ENCODE measurements around the gene ODF4. TPM values are rescaled to one million over a fixed set of nuclear protein-coding genes. Genes with fewer than 3 reads are reported as not detected.
"Not testable (repeated sequence)": the region's sequence is repeated elsewhere in the genome, so short reads cannot be mapped to it uniquely, and the experiment has no call there.

The ODF4 gene
- total and polyA plus RNA-seq, 9 donors = not detected

DNA sequence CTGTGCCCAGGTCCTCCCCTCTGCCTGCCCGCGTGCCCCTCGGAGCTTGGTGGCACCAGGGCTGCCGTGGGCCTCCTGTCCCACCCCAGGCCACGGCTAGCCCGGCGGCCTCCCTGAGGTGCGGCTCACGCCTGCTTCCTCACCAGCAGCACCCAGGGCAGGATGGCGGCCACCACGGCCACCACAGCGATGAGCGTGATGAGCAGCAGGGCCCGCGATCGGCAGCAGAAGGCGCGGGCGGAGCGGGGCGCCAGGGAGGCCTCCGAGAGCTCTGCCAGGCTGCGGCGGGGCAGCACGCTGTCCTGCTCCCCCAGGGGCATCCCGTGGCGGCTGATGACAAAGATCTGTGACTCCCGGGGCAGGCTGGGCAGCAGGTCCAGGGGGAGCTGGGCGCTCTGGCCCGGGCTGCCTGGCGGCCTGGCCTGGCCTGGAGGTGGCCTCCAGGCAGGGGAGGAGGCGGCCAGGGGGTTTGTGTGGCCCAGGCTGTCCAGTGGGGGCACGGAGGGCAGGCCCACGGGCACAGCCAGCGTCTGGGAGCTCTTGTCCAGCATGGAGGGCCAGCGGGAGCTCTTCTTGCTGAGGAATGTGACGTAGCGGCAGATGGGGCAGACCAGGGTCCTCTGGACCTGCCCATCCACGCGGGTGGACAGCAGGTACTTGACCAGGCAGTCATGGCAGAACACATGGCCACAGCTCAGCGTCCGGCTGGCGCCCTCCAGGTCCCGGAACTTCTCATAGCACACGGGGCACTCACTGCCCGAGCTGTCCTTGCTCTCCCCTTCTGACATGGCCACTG lies 53.2 kb downstream of the ODF4 start:
- Histone ChIP-seq H3K4me3 (no peak overlapping the region), H3K27ac (no peak overlapping the region), H3K9me3 (no peaks in the 10 kb centered on the region), H3K4me1 (ENCODE audit: insufficient read depth) (no peaks in the 10 kb centered on the region), H3K36me3 (no peaks in the 10 kb centered on the region), H3K27me3 (no peaks in the 10 kb centered on the region)
- TF ChIP-seq EP300 (IDR thresholded peaks at IDR 0.05) = no peak
- TF ChIP-seq, protein P1, sequence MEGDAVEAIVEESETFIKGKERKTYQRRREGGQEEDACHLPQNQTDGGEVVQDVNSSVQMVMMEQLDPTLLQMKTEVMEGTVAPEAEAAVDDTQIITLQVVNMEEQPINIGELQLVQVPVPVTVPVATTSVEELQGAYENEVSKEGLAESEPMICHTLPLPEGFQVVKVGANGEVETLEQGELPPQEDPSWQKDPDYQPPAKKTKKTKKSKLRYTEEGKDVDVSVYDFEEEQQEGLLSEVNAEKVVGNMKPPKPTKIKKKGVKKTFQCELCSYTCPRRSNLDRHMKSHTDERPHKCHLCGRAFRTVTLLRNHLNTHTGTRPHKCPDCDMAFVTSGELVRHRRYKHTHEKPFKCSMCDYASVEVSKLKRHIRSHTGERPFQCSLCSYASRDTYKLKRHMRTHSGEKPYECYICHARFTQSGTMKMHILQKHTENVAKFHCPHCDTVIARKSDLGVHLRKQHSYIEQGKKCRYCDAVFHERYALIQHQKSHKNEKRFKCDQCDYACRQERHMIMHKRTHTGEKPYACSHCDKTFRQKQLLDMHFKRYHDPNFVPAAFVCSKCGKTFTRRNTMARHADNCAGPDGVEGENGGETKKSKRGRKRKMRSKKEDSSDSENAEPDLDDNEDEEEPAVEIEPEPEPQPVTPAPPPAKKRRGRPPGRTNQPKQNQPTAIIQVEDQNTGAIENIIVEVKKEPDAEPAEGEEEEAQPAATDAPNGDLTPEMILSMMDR (IDR thresholded peaks at IDR 0.05) = no peak
- TF ChIP-seq POLR2A (IDR thresholded peaks at IDR 0.05) = no peak
- 77 to 81% (median 81%) methylated on average over 40 to 46 of the region's 46 CpGs for WGBS, 3 donors
- intact Hi-C loops (cut with DNase I) = no loop called here
- no peak for DNase-seq

DNA sequence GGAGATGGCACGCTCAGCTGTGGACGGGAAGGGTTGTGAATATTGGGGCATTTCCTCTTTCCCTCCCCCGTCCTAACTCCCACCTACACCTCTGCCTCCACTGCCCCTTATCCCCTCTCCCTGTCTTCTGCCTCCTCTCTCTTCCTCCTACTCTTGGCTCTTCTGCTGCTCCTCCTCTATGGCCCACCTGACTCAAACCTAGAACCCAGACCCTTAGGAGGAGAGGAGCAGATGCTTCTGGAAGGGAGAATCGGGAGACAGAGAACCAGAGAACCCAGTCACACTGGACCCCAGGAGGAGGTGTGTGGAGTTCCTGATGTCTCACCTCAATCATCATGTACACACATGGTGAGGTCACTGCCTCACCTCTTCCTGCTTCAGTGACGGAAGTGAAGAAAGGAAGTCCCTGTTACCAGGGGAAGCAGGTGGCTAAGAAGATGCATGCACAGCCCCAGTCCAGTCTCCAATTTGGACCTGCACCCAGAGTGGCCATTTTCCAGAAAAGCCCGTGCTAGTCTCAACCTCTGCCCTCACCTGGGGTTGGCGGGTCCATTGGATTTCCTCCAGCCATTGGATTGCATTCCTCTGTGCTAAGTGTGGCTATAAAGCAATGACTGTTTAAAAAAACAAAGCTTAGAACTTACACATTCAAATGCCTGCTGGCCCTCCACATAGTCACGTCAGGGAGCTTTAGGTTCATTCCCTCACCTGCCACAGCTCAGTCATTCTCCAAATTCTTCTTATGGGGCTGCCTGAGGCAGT lies 54.0 kb downstream of the ODF4 start:
- intact Hi-C loops (cut with DNase I) = no loop called here
- 53 to 55% (median 54%) methylated on average over 8 of the region's 8 CpGs for whole genome bisulfite sequencing, 3 donors
- TF ChIP-seq, protein P1 (IDR thresholded peaks at IDR 0.05) = no peak
- TF ChIP-seq POLR2A (IDR thresholded peaks at IDR 0.05) = no peak
- TF ChIP-seq EP300 (IDR thresholded peaks at IDR 0.05) = no peak
- H3K36me3 ChIP-seq = no peaks in the 10 kb centered on the region
- H3K9me3 ChIP-seq = no peaks in the 10 kb centered on the region
- DNase-seq = no peak
- H3K4me3 ChIP-seq = no peak overlapping the region
- no peaks in the 10 kb centered on the region for H3K4me1 ChIP-seq (ENCODE audit: insufficient read depth)
- H3K27me3 ChIP-seq = no peaks in the 10 kb centered on the region
- H3K27ac ChIP-seq = no peak overlapping the region

DNA sequence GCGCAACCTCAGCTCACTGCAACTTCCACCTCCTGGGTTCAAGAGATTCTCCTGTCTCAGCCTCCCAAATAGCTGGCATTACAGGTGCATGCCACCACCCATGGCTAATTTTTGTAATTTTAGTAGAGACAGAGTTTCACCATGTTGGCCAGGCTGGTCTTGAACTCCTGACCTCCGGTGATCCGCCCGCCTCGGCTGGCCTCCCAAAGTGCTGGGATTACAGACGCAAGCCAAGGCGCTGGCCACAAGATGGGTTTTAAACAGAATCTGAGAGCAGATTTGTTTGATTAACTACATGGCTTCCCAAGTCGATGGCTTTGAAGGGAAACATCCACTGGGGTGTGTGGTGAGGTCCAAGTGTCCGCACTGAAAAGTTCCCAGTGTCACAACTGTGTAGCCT lies 54.9 kb downstream of the ODF4 start:
- H3K27me3 ChIP-seq; intact Hi-C loops (cut with DNase I); H3K4me3 ChIP-seq; DNase-seq; H3K9me3 ChIP-seq; H3K36me3 ChIP-seq; H3K27ac ChIP-seq; H3K4me1 ChIP-seq (ENCODE audit: insufficient read depth): not testable (repeated sequence)
- 72 to 78% (median 77%) methylated on average over 9 of the region's 9 CpGs for WGBS, 3 donors

Small RNA genes within 50 kb of the gene (small RNA-seq; reads per million reads assigned to genes)
- not detected for gene RF00265

Other genes starting within 250 kb of the ODF4 start
- gene ALOXE3, start 221.3 kb upstream of the ODF4 start, total RNA-seq = not detected
- under 1 TPM in 1 of 2 donors, not detected in 1; 0.07 TPM for gene ALOXE3, start 221.3 kb upstream of the ODF4 start, polyA plus RNA-seq
- gene HES7, start 215.7 kb upstream of the ODF4 start, total RNA-seq = under 1 TPM in 6 of 7 donors, not detected in 1; 0.11 to 0.97 (median 0.81) TPM
- gene HES7, start 215.7 kb upstream of the ODF4 start, polyA plus RNA-seq = under 1 TPM in 1 of 2 donors, not detected in 1; 0.25 TPM
- 100 to 1,000 TPM in 6 of 7 donors, 10 to 100 TPM in 1; 74.9 to 394 (median 165) TPM for gene PER1, start 187.4 kb upstream of the ODF4 start, total RNA-seq
- gene PER1, start 187.4 kb upstream of the ODF4 start, polyA plus RNA-seq = 100 to 1,000 TPM in 1 of 2 donors, 10 to 100 TPM in 1; 12.8 to 164 TPM
- gene VAMP2, start 176.9 kb upstream of the ODF4 start, total RNA-seq = 100 to 1,000 TPM in 4 of 7 donors, 10 to 100 TPM in 3; 35.5 to 147 (median 118) TPM
- 100 to 1,000 TPM in 1 of 2 donors, 10 to 100 TPM in 1; 99.2 to 233 TPM for gene VAMP2, start 176.9 kb upstream of the ODF4 start, polyA plus RNA-seq
- gene TMEM107, start 163.5 kb upstream of the ODF4 start, total RNA-seq = 10 to 100 TPM in 5 of 7 donors, 1 to 10 TPM in 2; 7.5 to 57.6 (median 16.1) TPM
- gene TMEM107, start 163.5 kb upstream of the ODF4 start, polyA plus RNA-seq = 10 to 100 TPM in 1 of 2 donors, 1 to 10 TPM in 1; 8.2 to 10.3 TPM
- gene BORCS6, start 149.7 kb upstream of the ODF4 start, total RNA-seq = 1 to 10 TPM; 5.5 to 7.2 (median 6.7) TPM
- 1 to 10 TPM; 1.3 to 7.2 TPM for gene BORCS6, start 149.7 kb upstream of the ODF4 start, polyA plus RNA-seq
- 1 to 10 TPM in 2 of 7 donors, under 1 TPM in 2, not detected in 3; 0.80 to 1.7 (median 1.1) TPM for gene AURKB, start 129.3 kb upstream of the ODF4 start, total RNA-seq
- 1 to 10 TPM in 1 of 2 donors, under 1 TPM in 1; 0.68 to 1.5 TPM for gene AURKB, start 129.3 kb upstream of the ODF4 start, polyA plus RNA-seq
- gene CTC1, start 91.8 kb upstream of the ODF4 start, total RNA-seq = 10 to 100 TPM; 28.3 to 60.0 (median 48.7) TPM
- gene CTC1, start 91.8 kb upstream of the ODF4 start, polyA plus RNA-seq = 10 to 100 TPM; 18.4 to 33.4 TPM
- 10 to 100 TPM in 6 of 7 donors, 1 to 10 TPM in 1; 6.6 to 69.9 (median 35.3) TPM for gene PFAS, start 90.6 kb upstream of the ODF4 start, total RNA-seq
- 10 to 100 TPM in 1 of 2 donors, 1 to 10 TPM in 1; 8.4 to 11.0 TPM for gene PFAS, start 90.6 kb upstream of the ODF4 start, polyA plus RNA-seq
- gene RANGRF, start 51.2 kb upstream of the ODF4 start, total RNA-seq = 10 to 100 TPM; 14.5 to 37.8 (median 28.0) TPM
- 10 to 100 TPM; 30.1 to 48.3 TPM for gene RANGRF, start 51.2 kb upstream of the ODF4 start, polyA plus RNA-seq
- gene SLC25A35, start 44.4 kb upstream of the ODF4 start, total RNA-seq = 1 to 10 TPM in 6 of 7 donors, under 1 TPM in 1; 0.72 to 6.4 (median 1.8) TPM
- 1 to 10 TPM; 2.5 to 3.6 TPM for gene SLC25A35, start 44.4 kb upstream of the ODF4 start, polyA plus RNA-seq
- gene ARHGEF15, start 29.6 kb upstream of the ODF4 start, total RNA-seq = 10 to 100 TPM in 1 of 7 donors, 1 to 10 TPM in 6; 1.7 to 11.3 (median 3.6) TPM
- gene ARHGEF15, start 29.6 kb upstream of the ODF4 start, polyA plus RNA-seq = 1 to 10 TPM; 4.9 to 9.8 TPM
- gene RPL26, start 43.4 kb downstream of the ODF4 start, total RNA-seq = over 10,000 TPM in 1 of 7 donors, 1,000 to 10,000 TPM in 6; 2,824 to 11,226 (median 3,297) TPM
- gene RPL26, start 43.4 kb downstream of the ODF4 start, polyA plus RNA-seq = 1,000 to 10,000 TPM; 5,564 to 8,248 TPM
- gene RNF222, start 58.0 kb downstream of the ODF4 start, total RNA-seq = not detected
- gene RNF222, start 58.0 kb downstream of the ODF4 start, polyA plus RNA-seq = not detected
- gene NDEL1, start 96.0 kb downstream of the ODF4 start, total RNA-seq = 10 to 100 TPM; 57.1 to 86.5 (median 63.2) TPM
- 10 to 100 TPM; 36.7 to 71.3 TPM for gene NDEL1, start 96.0 kb downstream of the ODF4 start, polyA plus RNA-seq

Data from ovary (tissue), 9 donors.